Stimulated activated naive B cell treated with anti-CD40 and anti-IgM and Interleukin-4, amounts not matched to agents 10 μg/mL and 1 μg/mL and 100 μg/mL, for 72 hours (primary cell): ENCODE data around the gene ICOS.

ENCODE experiments used
- ATAC-seq, 2 donors: fragments of 150-1000 bp; cut with Tn5 transposase; replicated peaks; 2 replicates each; pipeline ENCODE4 v1.10.0; 2021; ENCODE audit warnings: moderate library complexity in 1 of 2
- DNase-seq: peaks from one replicate; pipeline ENCODE4 v3.0.0; 2021
- H3K27ac Mint-ChIP-seq: one replicate; pipeline ENCODE4 v1.8.0; 2022; ENCODE audit warnings: mild to moderate bottlenecking, mixed read lengths
- H3K27me3 Mint-ChIP-seq, 2 donors: one replicate each; pipeline ENCODE4 v1.8.0; 2022; ENCODE audit warnings: mixed read lengths in 2 of 2
- H3K36me3 Mint-ChIP-seq, 2 donors: one replicate each; pipeline ENCODE4 v1.8.0; 2022; ENCODE audit warnings: mixed read lengths in 2 of 2, mild to moderate bottlenecking in 1 of 2
- H3K4me1 Mint-ChIP-seq, 2 donors: one replicate each; pipeline ENCODE4 v1.8.0; 2022; ENCODE audit warnings: mixed read lengths in 2 of 2, mild to moderate bottlenecking in 1 of 2
- H3K4me3 Mint-ChIP-seq, 2 donors: one replicate each; pipeline ENCODE4 v1.8.0; 2022; ENCODE audit warnings: mild to moderate bottlenecking in 2 of 2, mixed read lengths in 2 of 2, moderate library complexity in 1 of 2
- H3K9me3 Mint-ChIP-seq, 2 donors: one replicate each; pipeline ENCODE4 v1.8.0; 2022; ENCODE audit warnings: mixed read lengths in 2 of 2, mild to moderate bottlenecking in 1 of 2

ICOS gene

GRCh38 chr2:203936535-203936934 is at the start of gene ICOS:
ICOS (plus strand) TSS chr2:203936763; CDS start chr2:203936815, 52 bp downstream.
- peaks cover 17 to 22% of the 10 kb centered on the region in 2 donors for H3K4me1 Mint-ChIP-seq
- H3K27ac Mint-ChIP-seq: no peak within 1 kb of the TSS
- no peak for DNase-seq
- no peak within 1 kb of the TSS for H3K4me3 Mint-ChIP-seq
- peaks cover 2 to 6% of the 10 kb centered on the region in 2 donors for H3K9me3 Mint-ChIP-seq
- no peaks in the 10 kb centered on the region for H3K36me3 Mint-ChIP-seq
- no peak for ATAC-seq
- H3K27me3 Mint-ChIP-seq: peaks cover 0 to 13% of the 10 kb centered on the region in 2 donors

GRCh38 chr2:203887677-203888076 is 48.9 kb upstream of the ICOS start:
- Mint-ChIP-seq H3K4me3 (no peak overlapping the region), H3K9me3 (peaks cover 1 to 4% of the 10 kb centered on the region in 2 donors), H3K27me3 (peaks cover 33 to 36% of the 10 kb centered on the region in 2 donors), H3K27ac (no peak overlapping the region), H3K36me3 (peaks cover 2 to 5% of the 10 kb centered on the region in 2 donors), H3K4me1 (peaks cover 10 to 16% of the 10 kb centered on the region in 2 donors)
- DNase-seq (no peak), ATAC-seq (no peak)

GRCh38 chr2:203889542-203889941 is 47.0 kb upstream of the ICOS start:
- Mint-ChIP-seq H3K4me3 (no peak overlapping the region), H3K36me3 (peaks cover 2 to 5% of the 10 kb centered on the region in 2 donors), H3K27ac (no peak overlapping the region), H3K4me1 (peaks cover 15 to 23% of the 10 kb centered on the region in 2 donors), H3K9me3 (peaks cover 1 to 4% of the 10 kb centered on the region in 2 donors), H3K27me3 (peaks cover 35 to 39% of the 10 kb centered on the region in 2 donors)
- no peak for ATAC-seq
- DNase-seq: no peak

GRCh38 chr2:203889944-203890343 is 46.6 kb upstream of the ICOS start:
- Mint-ChIP-seq H3K9me3 (peaks cover 1 to 4% of the 10 kb centered on the region in 2 donors), H3K4me3 (no peak overlapping the region), H3K4me1 (peaks cover 16 to 24% of the 10 kb centered on the region in 2 donors), H3K27me3 (peaks cover 31 to 35% of the 10 kb centered on the region in 2 donors), H3K27ac (no peak overlapping the region), H3K36me3 (peaks cover 2 to 5% of the 10 kb centered on the region in 2 donors)
- no peak for DNase-seq
- ATAC-seq: no peak

GRCh38 chr2:203890733-203891132 is 45.8 kb upstream of the ICOS start:
- H3K4me1 Mint-ChIP-seq: peaks cover 16 to 29% of the 10 kb centered on the region in 2 donors
- H3K27ac Mint-ChIP-seq: no peak overlapping the region
- ATAC-seq (no peak), DNase-seq (no peak)
- H3K27me3 Mint-ChIP-seq: peaks cover 27 to 34% of the 10 kb centered on the region in 2 donors
- H3K4me3 Mint-ChIP-seq: no peak overlapping the region
- H3K9me3 Mint-ChIP-seq: peaks cover 1 to 4% of the 10 kb centered on the region in 2 donors
- H3K36me3 Mint-ChIP-seq: peaks cover 2 to 5% of the 10 kb centered on the region in 2 donors

GRCh38 chr2:203891474-203891873 is 45.1 kb upstream of the ICOS start:
- Mint-ChIP-seq H3K9me3 (peaks cover 3 to 4% of the 10 kb centered on the region in 2 donors), H3K27ac (no peak overlapping the region), H3K4me3 (peak overlapping the region in 1 of 2 donors; percentile 47), H3K4me1 (peaks cover 18 to 34% of the 10 kb centered on the region in 2 donors), H3K27me3 (peaks cover 27 to 32% of the 10 kb centered on the region in 2 donors), H3K36me3 (peaks cover 2 to 5% of the 10 kb centered on the region in 2 donors)
- peak; percentile 18 for DNase-seq
- ATAC-seq: peak; percentile 83 to 89

- H3K4me1 Mint-ChIP-seq: peaks cover 24 to 41% of the 10 kb centered on the region in 2 donors
- ATAC-seq (no peak), DNase-seq (no peak)
- no peak overlapping the region for H3K27ac Mint-ChIP-seq
- peaks cover 3 to 4% of the 10 kb centered on the region in 2 donors for H3K9me3 Mint-ChIP-seq
- peaks cover 27 to 32% of the 10 kb centered on the region in 2 donors for H3K27me3 Mint-ChIP-seq
- peaks cover 2 to 5% of the 10 kb centered on the region in 2 donors for H3K36me3 Mint-ChIP-seq
- H3K4me3 Mint-ChIP-seq: no peak overlapping the region
Observed at GRCh38 chr2:203892207-203892606, 44.4 kb upstream of the ICOS start.

GRCh38 chr2:203893401-203893800 is 43.2 kb upstream of the ICOS start:
- Mint-ChIP-seq H3K9me3 (peaks cover 3 to 4% of the 10 kb centered on the region in 2 donors), H3K36me3 (peaks cover 2 to 5% of the 10 kb centered on the region in 2 donors), H3K27me3 (peaks cover 25 to 28% of the 10 kb centered on the region in 2 donors), H3K4me1 (peaks cover 30 to 53% of the 10 kb centered on the region in 2 donors), H3K4me3 (no peak overlapping the region), H3K27ac (no peak overlapping the region)
- ATAC-seq (no peak), DNase-seq (no peak)

- no peak overlapping the region for H3K4me3 Mint-ChIP-seq
- peaks cover 2 to 5% of the 10 kb centered on the region in 2 donors for H3K36me3 Mint-ChIP-seq
- DNase-seq (no peak), ATAC-seq (no peak)
- peaks cover 20 to 26% of the 10 kb centered on the region in 2 donors for H3K27me3 Mint-ChIP-seq
- H3K27ac Mint-ChIP-seq: no peak overlapping the region
- peaks cover 30 to 57% of the 10 kb centered on the region in 2 donors for H3K4me1 Mint-ChIP-seq
- H3K9me3 Mint-ChIP-seq: peaks cover 3 to 4% of the 10 kb centered on the region in 2 donors
Observed at GRCh38 chr2:203893840-203894239, 42.7 kb upstream of the ICOS start.

GRCh38 chr2:203894262-203894661 is 42.3 kb upstream of the ICOS start:
- no peak overlapping the region for H3K27ac Mint-ChIP-seq
- H3K4me1 Mint-ChIP-seq: peaks cover 30 to 62% of the 10 kb centered on the region in 2 donors
- no peak overlapping the region for H3K4me3 Mint-ChIP-seq
- DNase-seq (no peak), ATAC-seq (peak; percentile 40 to 53)
- peaks cover 20 to 26% of the 10 kb centered on the region in 2 donors for H3K27me3 Mint-ChIP-seq
- peaks cover 3 to 4% of the 10 kb centered on the region in 2 donors for H3K9me3 Mint-ChIP-seq
- peaks cover 2 to 5% of the 10 kb centered on the region in 2 donors for H3K36me3 Mint-ChIP-seq

GRCh38 chr2:203897544-203897943 is 39.0 kb upstream of the ICOS start:
- peaks cover 5 to 8% of the 10 kb centered on the region in 2 donors for H3K36me3 Mint-ChIP-seq
- ATAC-seq: peak; percentile 83 to 89
- H3K27ac Mint-ChIP-seq: peak overlapping the region; percentile 62
- H3K27me3 Mint-ChIP-seq: peaks cover 10 to 36% of the 10 kb centered on the region in 2 donors
- peaks cover 20 to 48% of the 10 kb centered on the region in 2 donors for H3K4me1 Mint-ChIP-seq
- peak overlapping the region; percentile 41 for H3K4me3 Mint-ChIP-seq
- H3K9me3 Mint-ChIP-seq: peaks cover 10 to 15% of the 10 kb centered on the region in 2 donors
- DNase-seq: no peak

GRCh38 chr2:203898657-203899056 is 37.9 kb upstream of the ICOS start:
- H3K9me3 Mint-ChIP-seq: peaks cover 10 to 16% of the 10 kb centered on the region in 2 donors
- no peak for ATAC-seq
- peaks cover 20 to 48% of the 10 kb centered on the region in 2 donors for H3K4me1 Mint-ChIP-seq
- peaks cover 5 to 8% of the 10 kb centered on the region in 2 donors for H3K36me3 Mint-ChIP-seq
- peaks cover 5 to 34% of the 10 kb centered on the region in 2 donors for H3K27me3 Mint-ChIP-seq
- DNase-seq: no peak
- no peak overlapping the region for H3K4me3 Mint-ChIP-seq
- no peak overlapping the region for H3K27ac Mint-ChIP-seq

GRCh38 chr2:203900253-203900652 is 36.3 kb upstream of the ICOS start:
- H3K36me3 Mint-ChIP-seq: peaks cover 5 to 8% of the 10 kb centered on the region in 2 donors
- H3K4me1 Mint-ChIP-seq: peaks cover 14 to 39% of the 10 kb centered on the region in 2 donors
- ATAC-seq: no peak
- DNase-seq: no peak
- H3K9me3 Mint-ChIP-seq: peaks cover 10 to 16% of the 10 kb centered on the region in 2 donors
- no peak overlapping the region for H3K4me3 Mint-ChIP-seq
- H3K27ac Mint-ChIP-seq: no peak overlapping the region
- peaks cover 5 to 33% of the 10 kb centered on the region in 2 donors for H3K27me3 Mint-ChIP-seq

- no peak for DNase-seq
- no peak for ATAC-seq
- H3K9me3 Mint-ChIP-seq: peaks cover 8 to 16% of the 10 kb centered on the region in 2 donors
- H3K27me3 Mint-ChIP-seq: peaks cover 5 to 25% of the 10 kb centered on the region in 2 donors
- no peak overlapping the region for H3K27ac Mint-ChIP-seq
- H3K4me3 Mint-ChIP-seq: no peak overlapping the region
- peaks cover 2 to 8% of the 10 kb centered on the region in 2 donors for H3K4me1 Mint-ChIP-seq
- H3K36me3 Mint-ChIP-seq: peaks cover 5 to 8% of the 10 kb centered on the region in 2 donors
Observed at GRCh38 chr2:203904022-203904421, 32.5 kb upstream of the ICOS start.

GRCh38 chr2:203905656-203906055 is 30.9 kb upstream of the ICOS start:
- no peak overlapping the region for H3K4me3 Mint-ChIP-seq
- peaks cover 3 to 14% of the 10 kb centered on the region in 2 donors for H3K27me3 Mint-ChIP-seq
- peaks cover 8 to 10% of the 10 kb centered on the region in 2 donors for H3K4me1 Mint-ChIP-seq
- no peak for DNase-seq
- no peak overlapping the region for H3K27ac Mint-ChIP-seq
- H3K36me3 Mint-ChIP-seq: peaks cover 3 to 6% of the 10 kb centered on the region in 2 donors
- no peak for ATAC-seq
- H3K9me3 Mint-ChIP-seq: peaks cover 6 to 14% of the 10 kb centered on the region in 2 donors
